ENCODE data around the gene TCEAL9. TPM values are rescaled to one million over a fixed set of nuclear protein-coding genes. Genes with fewer than 3 reads are reported as not detected.

Gene TCEAL9
- total RNA-seq, 3 donors from 2014 or later (not counting 1 experiment from before 2014, with no cell fraction given) = 0.40 TPM; not detected in 2

- no peak overlapping the region for H3K27ac Mint-ChIP-seq
- ATAC-seq (no peak), DNase-seq (no peak)
- H3K4me3 ChIP-seq (ENCODE audit: low read length) = no peak overlapping the region
- no peaks in the 10 kb centered on the region for H3K9me3 ChIP-seq (ENCODE audit: control insufficient read depth, insufficient read depth, low read length)
- H3K27me3 Mint-ChIP-seq (ENCODE audit: low read depth in 2 of 2) = peaks cover 10 to 22% of the 10 kb centered on the region in 2 donors
- no peaks in the 10 kb centered on the region for H3K36me3 ChIP-seq (ENCODE audit: control insufficient read depth, insufficient read depth, low read length)
- 50% methylated on average over 1 of the region's 2 CpGs for WGBS (ENCODE audit: insufficient coverage)
- no peak overlapping the region for H3K27ac ChIP-seq (ENCODE audit: low read length)
- no peak for TF ChIP-seq CTCF (IDR thresholded peaks at IDR 0.05)
- H3K27me3 ChIP-seq (ENCODE audit: control insufficient read depth, insufficient read depth, low read length) = no peaks in the 10 kb centered on the region
- peaks cover 8% of the 10 kb centered on the region for H3K4me1 ChIP-seq (ENCODE audit: control insufficient read depth, insufficient read depth, low read length)
- no peaks in the 10 kb centered on the region for H3K9me3 Mint-ChIP-seq
- intact Hi-C loops (cut with micrococcal nuclease) = no loop called here
- peaks cover 6 to 7% of the 10 kb centered on the region in 2 donors for H3K4me1 Mint-ChIP-seq
- no peak overlapping the region for H3K4me3 Mint-ChIP-seq
- H3K36me3 Mint-ChIP-seq = no peaks in the 10 kb centered on the region
These were observed 4.6 kb downstream of the TCEAL9 start for GRCh38 chrX:103360916-103361315.

GRCh38 chrX:103361798-103362197, 5.5 kb downstream of the TCEAL9 start:
- DNase-seq = no peak
- Histone ChIP-seq H3K4me3 (ENCODE audit: low read length) (no peak overlapping the region), H3K9me3 (ENCODE audit: control insufficient read depth, insufficient read depth, low read length) (no peaks in the 10 kb centered on the region), H3K27ac (ENCODE audit: low read length) (no peak overlapping the region), H3K36me3 (ENCODE audit: control insufficient read depth, insufficient read depth, low read length) (no peaks in the 10 kb centered on the region), H3K27me3 (ENCODE audit: control insufficient read depth, insufficient read depth, low read length) (no peaks in the 10 kb centered on the region), H3K4me1 (ENCODE audit: control insufficient read depth, insufficient read depth, low read length) (peaks cover 4% of the 10 kb centered on the region)
- H3K36me3 Mint-ChIP-seq = no peaks in the 10 kb centered on the region
- no peaks in the 10 kb centered on the region for H3K9me3 Mint-ChIP-seq
- no peak for ATAC-seq
- intact Hi-C loops (cut with micrococcal nuclease) = no loop called here
- no CpG with 5 or more reads among the region's 1 CpG for WGBS (ENCODE audit: insufficient coverage)
- no peak for TF ChIP-seq CTCF (IDR thresholded peaks at IDR 0.05)
- no peaks in the 10 kb centered on the region for H3K4me1 Mint-ChIP-seq
- no peak overlapping the region for H3K4me3 Mint-ChIP-seq
- H3K27ac Mint-ChIP-seq = no peak overlapping the region
- peaks cover 8 to 23% of the 10 kb centered on the region in 2 donors for H3K27me3 Mint-ChIP-seq (ENCODE audit: low read depth in 2 of 2)

- Mint-ChIP-seq H3K27me3 (ENCODE audit: low read depth in 2 of 2) (peaks cover 7 to 22% of the 10 kb centered on the region in 2 donors), H3K4me3 (no peak overlapping the region), H3K36me3 (no peaks in the 10 kb centered on the region), H3K9me3 (no peaks in the 10 kb centered on the region), H3K4me1 (no peaks in the 10 kb centered on the region), H3K27ac (no peak overlapping the region)
- no peak for TF ChIP-seq CTCF (IDR thresholded peaks at IDR 0.05)
- DNase-seq (no peak), ATAC-seq (no peak)
- H3K4me3 ChIP-seq (ENCODE audit: low read length) = no peak overlapping the region
- H3K36me3 ChIP-seq (ENCODE audit: control insufficient read depth, insufficient read depth, low read length) = no peaks in the 10 kb centered on the region
- no peak overlapping the region for H3K27ac ChIP-seq (ENCODE audit: low read length)
- no CpG with 5 or more reads among the region's 1 CpG for WGBS (ENCODE audit: insufficient coverage)
- H3K27me3 ChIP-seq (ENCODE audit: control insufficient read depth, insufficient read depth, low read length) = no peaks in the 10 kb centered on the region
- no peaks in the 10 kb centered on the region for H3K4me1 ChIP-seq (ENCODE audit: control insufficient read depth, insufficient read depth, low read length)
- no peaks in the 10 kb centered on the region for H3K9me3 ChIP-seq (ENCODE audit: control insufficient read depth, insufficient read depth, low read length)
- intact Hi-C loops (cut with micrococcal nuclease) = no loop called here
These were observed 6.2 kb downstream of the TCEAL9 start for GRCh38 chrX:103362474-103362873.

- TF ChIP-seq CTCF (IDR thresholded peaks at IDR 0.05) = no peak
- Histone ChIP-seq H3K27ac (ENCODE audit: low read length) (no peak overlapping the region), H3K9me3 (ENCODE audit: control insufficient read depth, insufficient read depth, low read length) (no peaks in the 10 kb centered on the region), H3K36me3 (ENCODE audit: control insufficient read depth, insufficient read depth, low read length) (no peaks in the 10 kb centered on the region), H3K4me3 (ENCODE audit: low read length) (no peak overlapping the region), H3K4me1 (ENCODE audit: control insufficient read depth, insufficient read depth, low read length) (no peaks in the 10 kb centered on the region), H3K27me3 (ENCODE audit: control insufficient read depth, insufficient read depth, low read length) (no peaks in the 10 kb centered on the region)
- 90% methylated on average over 2 of the region's 2 CpGs for WGBS (ENCODE audit: insufficient coverage)
- no peaks in the 10 kb centered on the region for H3K9me3 Mint-ChIP-seq
- ATAC-seq (no peak), DNase-seq (no peak)
- no peaks in the 10 kb centered on the region for H3K4me1 Mint-ChIP-seq
- H3K4me3 Mint-ChIP-seq = no peak overlapping the region
- no peaks in the 10 kb centered on the region for H3K36me3 Mint-ChIP-seq
- H3K27ac Mint-ChIP-seq = no peak overlapping the region
- peaks cover 6 to 20% of the 10 kb centered on the region in 2 donors for H3K27me3 Mint-ChIP-seq (ENCODE audit: low read depth in 2 of 2)
- intact Hi-C loops (cut with micrococcal nuclease) = no loop called here
These were observed 6.7 kb downstream of the TCEAL9 start for GRCh38 chrX:103363046-103363445.

Measured in natural killer cell (primary cell).